ENCODE results near the gene CARD18. TPM values are rescaled to one million over a fixed set of nuclear protein-coding genes. Genes with fewer than 3 reads are reported as not detected.

CARD18 gene
- total and polyA plus RNA-seq, 8 donors: not detected

DNA sequence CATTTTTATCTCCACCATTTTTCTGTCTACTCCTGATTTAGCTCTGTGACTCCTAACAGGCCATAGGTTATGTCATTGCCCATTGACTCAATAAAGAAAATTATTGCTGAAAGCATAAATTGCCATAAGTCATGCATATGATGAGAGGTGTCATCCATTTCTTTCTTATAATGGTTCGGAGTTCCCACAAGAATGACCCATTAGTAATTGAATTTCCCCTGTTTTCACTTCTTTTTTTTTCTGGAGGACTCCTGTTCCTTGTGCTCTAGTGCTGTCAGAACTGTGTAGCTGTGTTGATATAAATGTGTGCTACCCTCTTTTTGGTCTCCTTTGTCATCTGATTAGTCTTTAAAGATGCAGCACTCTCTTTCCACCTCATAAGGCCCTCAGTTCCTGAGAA is 22.9 kb upstream of the CARD18 start:
- Histone ChIP-seq H3K4me3 (no peak overlapping the region), H3K4me1 (no peaks in the 10 kb centered on the region), H3K36me3 (no peaks in the 10 kb centered on the region), H3K27ac (no peak overlapping the region), H3K27me3 (no peaks in the 10 kb centered on the region), H3K9me3 (no peaks in the 10 kb centered on the region)
- intact Hi-C loops (cut with DNase I): no loop called here
- DNase-seq (no peak), ATAC-seq (no peak)
- TF ChIP-seq CTCF (IDR thresholded peaks at IDR 0.05): no peak

GRCh38 chr11:105158436-105158835 is 18.9 kb upstream of the CARD18 start:
- ATAC-seq (no peak), DNase-seq (no peak)
- H3K36me3 ChIP-seq: no peaks in the 10 kb centered on the region
- no peak overlapping the region for H3K4me3 ChIP-seq
- intact Hi-C loops (cut with DNase I): no loop called here
- no peak for TF ChIP-seq CTCF (IDR thresholded peaks at IDR 0.05)
- no peak overlapping the region for H3K27ac ChIP-seq
- no peaks in the 10 kb centered on the region for H3K9me3 ChIP-seq
- H3K27me3 ChIP-seq: no peaks in the 10 kb centered on the region
- H3K4me1 ChIP-seq: peaks cover 0 to 6% of the 10 kb centered on the region in 2 donors

GRCh38 chr11:105156720-105157119 is 17.2 kb upstream of the CARD18 start:
- Histone ChIP-seq H3K9me3 (no peaks in the 10 kb centered on the region), H3K27me3 (no peaks in the 10 kb centered on the region), H3K4me3 (no peak overlapping the region), H3K27ac (no peak overlapping the region), H3K4me1 (peaks cover 0 to 6% of the 10 kb centered on the region in 2 donors), H3K36me3 (no peaks in the 10 kb centered on the region)
- intact Hi-C loops (cut with DNase I): no loop called here
- no peak for ATAC-seq
- DNase-seq: no peak
- no peak for TF ChIP-seq CTCF (IDR thresholded peaks at IDR 0.05)

- H3K27ac ChIP-seq: no peak overlapping the region
- H3K27me3 ChIP-seq: no peaks in the 10 kb centered on the region
- intact Hi-C loops (cut with DNase I): no loop called here
- H3K36me3 ChIP-seq: no peaks in the 10 kb centered on the region
- H3K4me1 ChIP-seq: peaks cover 0 to 6% of the 10 kb centered on the region in 2 donors
- no peak overlapping the region for H3K4me3 ChIP-seq
- ATAC-seq (no peak), DNase-seq (no peak)
- TF ChIP-seq CTCF (IDR thresholded peaks at IDR 0.05): no peak
- H3K9me3 ChIP-seq: no peaks in the 10 kb centered on the region
Observed at GRCh38 chr11:105156231-105156630, 16.7 kb upstream of the CARD18 start.

- Histone ChIP-seq H3K4me1 (peaks cover 0 to 6% of the 10 kb centered on the region in 2 donors), H3K9me3 (no peaks in the 10 kb centered on the region), H3K27ac (no peak overlapping the region), H3K36me3 (no peaks in the 10 kb centered on the region), H3K4me3 (no peak overlapping the region), H3K27me3 (no peaks in the 10 kb centered on the region)
- no peak for ATAC-seq
- no peak for TF ChIP-seq CTCF (IDR thresholded peaks at IDR 0.05)
- intact Hi-C loops (cut with DNase I): no loop called here
- DNase-seq: no peak
Observed at GRCh38 chr11:105155679-105156078, 16.1 kb upstream of the CARD18 start.

All from left lung (tissue), 10 donors.